GM23248 (cell line): ENCODE data around the gene TICAM1. TPM values are rescaled to one million over a fixed set of nuclear protein-coding genes. Genes with fewer than 3 reads are reported as not detected.

Experiments used
- DNase-seq: peaks from one replicate; pipeline ENCODE4 v3.0.0-alpha.2; 2015
- H2AFZ ChIP-seq: fragments of 200-600 bp; sonication (generic); 2 replicates; pipeline ENCODE4 v1.6.1; 2016; ENCODE audit warnings: antibody characterized with exemption
- H3F3A ChIP-seq: fragments of 200-600 bp; sonication (generic); 2 replicates; pipeline ENCODE4 v1.6.1; 2016; ENCODE audit warnings: mild to moderate bottlenecking, antibody characterized with exemption, mixed run types; ENCODE audit not compliant: insufficient read depth
- H3K27ac ChIP-seq: fragments of 200-600 bp; sonication (generic); 2 replicates; pipeline ENCODE4 v1.5.1; 2016; ENCODE audit warnings: mild to moderate bottlenecking
- H3K27me3 ChIP-seq: fragments of 200-600 bp; sonication (generic); replicated peaks from 2 replicates; pipeline ENCODE4 v1.6.1; 2016; ENCODE audit warnings: mild to moderate bottlenecking; ENCODE audit not compliant: insufficient read depth
- H3K36me3 ChIP-seq: fragments of 200-600 bp; sonication (generic); 2 replicates; pipeline ENCODE4 v1.6.1; 2016; ENCODE audit warnings: low read depth, mild to moderate bottlenecking
- H3K4me1 ChIP-seq: fragments of 200-600 bp; sonication (generic); 2 replicates; pipeline ENCODE4 v1.6.1; 2016; ENCODE audit warnings: mild to moderate bottlenecking; ENCODE audit not compliant: insufficient read depth
- H3K4me2 ChIP-seq: fragments of 200-600 bp; sonication (generic); one replicate; pipeline ENCODE4 v1.6.1; 2016; ENCODE audit warnings: mild to moderate bottlenecking; ENCODE audit not compliant: unreplicated experiment
- H3K4me3 ChIP-seq: fragments of 200-600 bp; sonication (generic); 2 replicates; pipeline ENCODE4 v1.5.1; 2016; ENCODE audit warnings: mild to moderate bottlenecking
- H3K79me2 ChIP-seq: fragments of 200-600 bp; sonication (generic); 2 replicates; pipeline ENCODE4 v1.6.1; 2016; ENCODE audit warnings: mild to moderate bottlenecking; ENCODE audit not compliant: insufficient read depth
- H3K9ac ChIP-seq: fragments of 200-600 bp; sonication (generic); 2 replicates; pipeline ENCODE4 v1.6.1; 2016; ENCODE audit warnings: mild to moderate bottlenecking
- H3K9me2 ChIP-seq: fragments of 200-600 bp; sonication (generic); 2 replicates; pipeline ENCODE4 v1.6.1; 2016; ENCODE audit warnings: mixed run types, mild to moderate bottlenecking, moderate library complexity; ENCODE audit not compliant: insufficient read depth
- H3K9me3 ChIP-seq: fragments of 200-600 bp; sonication (generic); one replicate; pipeline ENCODE4 v1.6.1; 2017; ENCODE audit warnings: low read depth
- H4K20me1 ChIP-seq: fragments of 200-600 bp; sonication (generic); 2 replicates; pipeline ENCODE4 v1.6.0; 2016; ENCODE audit not compliant: insufficient read depth
- EZH2 ChIP-seq: fragments of 200-600 bp; sonication (generic); IDR thresholded peaks from 2 replicates; pipeline ENCODE4 v1.6.1; 2018; ENCODE audit warnings: antibody characterized with exemption, mild to moderate bottlenecking; ENCODE audit not compliant: insufficient read depth, poor library complexity, severe bottlenecking
- EZH2phosphoT487 ChIP-seq: fragments of 200-600 bp; sonication (generic); IDR thresholded peaks from 2 replicates; pipeline ENCODE4 v1.6.1; 2018; ENCODE audit warnings: antibody characterized with exemption, moderate library complexity, mild to moderate bottlenecking, low read depth; ENCODE audit not compliant: insufficient read depth
- WGBS, 2 experiments: methylation state at CpG; one replicate each; pipeline ENCODE4 v1.1.6; 2015 to 2017; ENCODE audit warnings: low lambda C conversion rate in 2 of 2, low coverage in 1 of 2; ENCODE audit errors: missing lambda C conversion rate in 2 of 2; 5-methylcytosine and 5-hydroxymethylcytosine counted together
- in situ Hi-C: fragments of 300-500 bp; cut with MboI; formaldehyde crosslinking; loops from 2 replicates; pipeline ENCODE4 v1.15.0; 2020
- polyA plus RNA-seq: library from polyadenylated mRNA; unstranded; fragments of >200 nt; fragmentation: Nextera tagmentation; extraction: Ambion mirVana; gene quantifications from 2 replicates; pipeline ENCODE4 v1.2.1, GENCODE V29; 2016
- total RNA-seq: library from RNA; depleted of rRNA; stranded (reverse); fragments of >200 nt; shearing (Covaris generic); gene quantifications from 2 replicates; pipeline ENCODE4 v1.2.3, GENCODE V29; 2014

The TICAM1 gene
- total and polyA plus RNA-seq, 2 experiments from 2014 or later, result 4.2 to 19.9 TPM

DNA sequence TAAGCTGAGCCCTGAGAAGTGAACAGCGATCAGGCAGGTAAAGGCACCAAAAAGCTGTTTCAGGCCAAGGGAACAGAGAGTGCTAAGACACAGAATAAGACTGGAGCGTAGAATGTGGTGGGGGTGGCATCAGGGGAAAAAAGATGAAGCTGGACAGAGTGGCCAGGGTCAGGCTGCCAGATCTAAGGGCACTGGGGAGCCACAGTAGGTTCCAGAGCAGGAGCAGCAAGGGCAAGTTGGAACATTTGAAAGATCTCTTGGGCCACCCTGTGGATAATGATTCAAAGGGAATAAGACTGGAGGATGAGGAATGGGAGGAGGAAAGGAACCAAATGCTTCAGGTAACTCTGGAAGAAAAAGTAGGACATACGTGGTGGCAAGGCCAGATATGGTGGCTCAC, 42.4 kb upstream of the TICAM1 start:
- Histone ChIP-seq H3K9me2 (no peaks in the 10 kb centered on the region), H3K4me3 (no peak overlapping the region), H3K9me3 (no peaks in the 10 kb centered on the region), H3K27me3 (no peaks in the 10 kb centered on the region), H3K27ac (no peak overlapping the region), H3F3A (peaks cover 25% of the 10 kb centered on the region), H3K4me1 (peaks cover 12% of the 10 kb centered on the region), H3K79me2 (no peaks in the 10 kb centered on the region), H3K4me2 (no peak overlapping the region), H3K36me3 (no peaks in the 10 kb centered on the region), H4K20me1 (no peaks in the 10 kb centered on the region), H3K9ac (no peak overlapping the region), H2AFZ (no peak overlapping the region)
- 84 to 87% methylated on average over 3 of the region's 3 CpGs for WGBS, 2 experiments
- in situ Hi-C loops, result no loop called here
- TF ChIP-seq EZH2 (no peak), EZH2phosphoT487 (no peak)
- no peak for DNase-seq

DNA sequence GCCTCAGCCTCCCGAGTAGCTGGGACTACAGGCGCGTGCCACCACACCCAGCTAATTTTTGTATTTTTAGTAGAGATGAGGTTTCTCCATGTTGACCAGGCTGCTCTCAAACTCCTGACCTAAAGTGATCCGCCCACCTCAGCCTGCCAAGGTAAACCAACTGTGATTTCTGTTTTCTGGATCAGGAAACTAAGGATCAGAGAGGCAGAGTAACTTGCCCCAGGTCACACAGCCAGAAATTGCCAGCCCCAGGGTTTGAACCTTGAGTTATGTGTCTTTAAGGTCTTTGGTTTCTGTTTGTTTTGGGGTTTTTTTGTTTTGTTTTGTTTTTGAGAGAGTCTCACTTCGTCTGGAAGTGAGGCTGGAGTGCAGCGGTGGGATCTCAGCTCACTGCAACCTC, 40.2 kb upstream of the TICAM1 start:
- no peaks in the 10 kb centered on the region for H3K9me3 ChIP-seq
- no peak for TF ChIP-seq EZH2
- no peak for TF ChIP-seq EZH2phosphoT487
- no peak overlapping the region for H3K27ac ChIP-seq
- H3K9ac ChIP-seq, result no peak overlapping the region
- H3K79me2 ChIP-seq, result peaks cover 7% of the 10 kb centered on the region
- H3K27me3 ChIP-seq, result no peaks in the 10 kb centered on the region
- no peak overlapping the region for H3K4me2 ChIP-seq
- H2AFZ ChIP-seq, result no peak overlapping the region
- no peaks in the 10 kb centered on the region for H3K9me2 ChIP-seq
- no peak overlapping the region for H3K4me3 ChIP-seq
- DNase-seq, result no peak
- H4K20me1 ChIP-seq, result no peaks in the 10 kb centered on the region
- peaks cover 37% of the 10 kb centered on the region for H3F3A ChIP-seq
- 65 to 71% methylated on average over 6 of the region's 6 CpGs for WGBS, 2 experiments
- H3K4me1 ChIP-seq, result peaks cover 12% of the 10 kb centered on the region
- no peaks in the 10 kb centered on the region for H3K36me3 ChIP-seq
- in situ Hi-C loops, result no loop called here

DNA sequence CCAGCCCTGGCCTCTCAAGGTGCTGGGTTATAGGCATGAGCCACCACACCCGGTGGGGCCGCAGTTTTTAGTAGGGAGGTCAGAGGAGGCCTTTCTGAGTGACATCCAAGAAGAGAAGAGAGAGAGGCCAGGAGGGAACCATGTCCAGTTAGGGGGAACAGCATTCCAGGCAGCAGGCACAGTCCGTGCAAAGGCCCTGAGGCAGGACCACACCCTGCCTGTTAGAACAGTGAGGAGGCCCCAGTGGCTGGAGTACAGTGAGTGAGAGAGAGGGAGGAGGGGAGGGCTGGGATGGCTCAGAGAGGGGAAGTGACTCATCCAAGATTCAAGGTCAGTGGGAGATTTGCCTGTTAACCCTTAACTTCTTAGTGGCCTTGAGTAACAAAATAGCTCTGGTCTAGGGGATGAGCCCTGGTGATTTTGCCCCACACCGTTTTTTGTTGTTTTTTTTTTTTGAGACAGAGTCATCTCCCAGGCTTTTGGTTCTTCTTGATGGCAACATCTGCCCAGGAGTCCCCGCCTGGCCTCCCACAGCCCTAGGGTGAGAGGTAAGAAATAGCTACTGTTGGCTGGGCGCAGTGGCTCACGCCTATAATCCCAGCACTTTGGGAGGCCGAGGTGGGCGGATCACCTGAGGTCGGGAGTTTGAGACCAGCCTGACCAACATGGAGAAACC, 38.7 kb upstream of the TICAM1 start:
- peak; percentile 97 for DNase-seq
- H3K27ac ChIP-seq, result peak overlapping the region; percentile 90
- H4K20me1 ChIP-seq, result no peaks in the 10 kb centered on the region
- no peak overlapping the region for H3K4me3 ChIP-seq
- peaks cover 40% of the 10 kb centered on the region for H3F3A ChIP-seq
- in situ Hi-C loops, result no loop called here
- H3K36me3 ChIP-seq, result no peaks in the 10 kb centered on the region
- no peak overlapping the region for H3K4me2 ChIP-seq
- H3K27me3 ChIP-seq, result no peaks in the 10 kb centered on the region
- H3K4me1 ChIP-seq, result peaks cover 20% of the 10 kb centered on the region
- peaks cover 22% of the 10 kb centered on the region for H3K79me2 ChIP-seq
- H3K9ac ChIP-seq, result 0 out of 2 replicates have a peak overlapping the region, but pooled peaks have one; percentile 24
- no peak overlapping the region for H2AFZ ChIP-seq
- no peaks in the 10 kb centered on the region for H3K9me3 ChIP-seq
- H3K9me2 ChIP-seq, result no peaks in the 10 kb centered on the region
- TF ChIP-seq EZH2phosphoT487 (no peak), EZH2 (no peak)
- WGBS, 2 experiments, result 60 to 64% methylated on average over 10 of the region's 10 CpGs

DNA sequence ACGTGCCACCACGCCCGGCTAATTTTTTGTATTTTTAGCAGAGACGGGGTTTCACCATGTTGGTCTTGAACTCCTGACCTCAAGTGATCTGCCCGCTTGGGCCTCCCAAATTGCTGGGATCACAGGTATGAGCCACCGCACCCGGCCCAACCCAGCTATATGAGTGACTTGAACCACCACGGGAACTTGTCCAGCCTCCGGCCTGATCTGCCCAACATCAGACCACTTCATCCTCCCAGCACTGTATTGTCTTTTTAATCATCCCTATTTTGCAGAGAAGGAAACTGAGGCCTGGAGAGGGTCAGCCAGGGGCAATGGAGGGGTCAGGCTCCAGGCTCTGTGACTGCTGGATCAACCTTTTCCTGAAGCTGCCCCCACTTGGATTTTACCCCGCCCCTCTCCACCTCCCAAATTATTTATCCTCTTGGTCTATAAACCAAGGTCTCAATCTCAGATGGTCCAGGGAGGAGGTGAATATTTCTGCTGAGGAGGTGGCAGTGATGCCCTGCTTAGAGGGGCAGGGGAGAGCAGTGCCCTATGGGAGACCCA, 36.8 kb upstream of the TICAM1 start:
- peaks cover 40% of the 10 kb centered on the region for H3K79me2 ChIP-seq
- no peak for TF ChIP-seq EZH2
- TF ChIP-seq EZH2phosphoT487, result no peak
- H3K27me3 ChIP-seq, result no peaks in the 10 kb centered on the region
- WGBS, 2 experiments, result 49 to 53% methylated on average over 10 of the region's 10 CpGs
- no peaks in the 10 kb centered on the region for H4K20me1 ChIP-seq
- H3K27ac ChIP-seq, result peak overlapping the region; percentile 90
- peak overlapping the region; percentile 94 for H3K9ac ChIP-seq
- DNase-seq, result no peak
- H3K9me2 ChIP-seq, result no peaks in the 10 kb centered on the region
- peaks cover 5% of the 10 kb centered on the region; the same call in 1 of the 2 replicates for H3K36me3 ChIP-seq
- H3K4me3 ChIP-seq, result peak overlapping the region; percentile 98; the same call in 1 of the 2 replicates
- H3K4me1 ChIP-seq, result peaks cover 22% of the 10 kb centered on the region
- H3F3A ChIP-seq, result peaks cover 40% of the 10 kb centered on the region
- H3K9me3 ChIP-seq, result no peaks in the 10 kb centered on the region
- peak overlapping the region; percentile 62 for H3K4me2 ChIP-seq
- in situ Hi-C loops, result no loop called here
- H2AFZ ChIP-seq, result peak overlapping the region; percentile 62
